HG03354 (cell line): ENCODE data around the gene MAP3K10.
"Not testable (repeated sequence)": the region's sequence is repeated elsewhere in the genome, so short reads cannot be mapped to it uniquely, and the experiment has no call there.

ENCODE experiments used
- ATAC-seq: cut with Tn5 transposase; IDR thresholded peaks from one replicate; pipeline ENCODE4 v1.9.1; 2021; ENCODE audit warnings: mild to moderate bottlenecking; ENCODE audit not compliant: unreplicated experiment, poor library complexity, severe bottlenecking

MAP3K10 gene

DNA sequence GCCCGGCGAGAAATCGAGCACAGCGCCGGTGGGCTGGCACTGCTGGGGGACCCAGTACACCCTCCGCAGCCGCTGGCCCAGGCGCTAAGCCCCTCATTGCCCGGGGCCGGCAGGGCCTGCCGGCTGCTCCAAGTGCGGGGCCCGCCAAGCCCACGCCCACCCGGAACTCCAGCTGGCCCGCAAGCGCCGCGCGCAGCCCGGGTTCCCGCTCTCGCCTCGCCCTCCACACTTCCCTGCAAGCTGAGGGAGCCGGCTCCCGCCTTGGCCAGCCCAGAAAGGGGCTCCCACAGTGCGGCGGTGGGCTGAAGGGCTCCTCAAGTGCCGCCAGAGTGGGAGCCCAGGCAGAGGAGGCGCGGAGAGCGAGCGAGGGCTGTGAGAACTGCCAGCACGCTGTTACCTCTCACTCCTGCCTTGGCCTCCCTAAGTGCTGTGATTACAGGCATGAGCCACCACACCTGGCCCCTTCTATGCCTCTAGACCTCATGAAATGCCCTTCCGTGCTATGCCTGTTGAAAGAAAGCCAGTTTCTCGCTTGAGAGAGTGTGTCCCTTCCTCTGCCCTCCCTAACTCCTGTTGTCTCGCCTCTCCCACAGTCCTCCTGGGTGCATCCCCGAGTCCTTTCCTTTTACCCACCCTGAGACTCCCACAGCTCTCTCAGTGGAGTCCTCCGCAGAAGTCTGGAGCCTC lies 20.8 kb upstream of the MAP3K10 start:
- not testable (repeated sequence) for ATAC-seq

DNA sequence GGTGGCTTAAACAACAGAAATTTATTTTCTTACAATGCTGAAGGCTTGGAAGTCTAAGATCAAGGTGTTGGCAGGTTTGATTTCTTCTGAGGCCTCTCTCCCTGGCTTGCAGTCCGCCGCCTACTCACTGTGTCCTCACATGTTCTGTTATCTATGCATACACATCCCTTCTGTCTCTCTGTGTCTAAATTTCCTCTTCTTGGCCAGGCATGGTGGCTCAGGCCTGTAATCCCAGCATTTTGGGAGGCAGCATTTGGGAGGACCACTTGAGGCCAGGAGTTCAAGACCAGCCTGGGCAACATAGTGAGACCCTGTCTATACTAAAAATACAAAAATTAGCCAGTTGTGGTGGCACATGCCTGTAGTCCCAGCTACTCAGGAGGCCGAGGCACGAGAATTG lies 19.9 kb upstream of the MAP3K10 start:
- ATAC-seq = not testable (repeated sequence)

DNA sequence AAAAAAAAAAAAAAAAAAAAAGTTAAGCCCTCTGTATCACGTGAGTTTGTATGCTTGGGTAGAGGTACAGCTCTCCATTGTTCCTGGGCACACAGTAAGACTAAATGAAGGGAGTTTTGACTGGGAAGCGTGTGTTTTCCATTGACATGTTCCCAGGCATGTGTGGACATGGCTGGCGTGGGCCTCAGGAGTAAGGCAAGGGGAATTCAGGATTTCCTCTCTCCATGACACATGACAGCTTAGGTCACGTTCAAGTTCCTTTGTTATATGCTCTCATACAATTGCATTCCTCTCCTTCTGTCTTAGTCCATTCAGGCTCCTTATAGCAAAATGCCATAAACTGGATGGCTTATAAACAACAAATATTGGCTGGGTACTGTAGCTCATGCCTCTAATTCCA lies 17.1 kb upstream of the MAP3K10 start:
- no peak for ATAC-seq

DNA sequence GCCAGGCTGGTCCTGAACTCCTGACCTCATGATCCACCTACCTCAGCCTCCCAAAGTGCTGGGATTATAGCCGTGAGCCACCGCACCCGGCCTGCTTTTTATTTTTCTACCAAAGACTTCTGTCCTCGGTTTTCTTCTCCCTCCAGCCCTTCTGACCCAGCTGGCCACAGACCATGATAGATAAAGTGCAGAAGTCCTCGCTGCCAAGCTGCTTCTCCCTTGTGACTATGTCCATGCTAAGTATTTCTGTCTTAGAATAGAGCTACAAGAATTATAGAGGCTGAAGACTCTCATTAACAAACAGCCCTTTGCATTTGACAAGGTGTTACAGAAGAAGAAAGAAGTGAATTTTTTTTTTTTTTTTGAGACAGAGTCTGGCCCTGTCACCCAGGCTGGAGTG lies 15.4 kb upstream of the MAP3K10 start:
- ATAC-seq = no peak

DNA sequence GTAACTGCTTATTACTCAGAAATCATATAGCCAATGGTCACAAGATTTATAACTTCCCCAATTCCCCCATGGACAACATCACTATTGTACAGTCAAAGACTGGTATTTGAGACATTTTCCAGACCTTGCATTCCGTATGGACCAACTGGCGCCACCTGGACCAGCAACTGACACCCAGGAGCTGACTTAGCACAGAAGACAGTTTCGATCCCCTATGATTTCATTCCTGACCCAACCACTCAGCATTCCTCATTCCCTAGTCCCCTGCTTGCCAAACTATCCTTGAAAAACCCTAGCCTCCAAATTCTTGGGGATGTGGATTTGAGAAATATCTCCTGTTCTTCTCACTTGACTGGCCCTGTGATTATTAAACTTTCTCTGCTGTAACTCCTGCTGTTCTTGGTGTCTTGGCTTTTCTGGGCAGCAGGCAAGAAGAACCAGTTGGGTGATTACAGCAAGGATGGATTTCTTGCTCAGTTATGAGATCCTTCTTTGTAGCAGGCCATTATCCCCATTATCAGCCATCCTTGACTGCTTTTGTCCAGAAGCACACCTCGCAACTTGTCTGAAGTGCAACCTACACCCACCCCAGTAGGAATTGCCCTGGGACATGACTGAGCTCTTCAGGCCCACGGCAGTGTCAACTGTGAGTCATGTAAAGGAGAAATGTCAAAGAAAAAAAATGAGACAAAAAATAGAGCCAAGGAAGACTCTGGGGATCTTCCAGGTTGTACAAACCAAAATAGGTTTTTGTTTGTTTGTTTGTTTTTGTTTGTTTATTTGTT lies 13.7 kb upstream of the MAP3K10 start:
- ATAC-seq = no peak

DNA sequence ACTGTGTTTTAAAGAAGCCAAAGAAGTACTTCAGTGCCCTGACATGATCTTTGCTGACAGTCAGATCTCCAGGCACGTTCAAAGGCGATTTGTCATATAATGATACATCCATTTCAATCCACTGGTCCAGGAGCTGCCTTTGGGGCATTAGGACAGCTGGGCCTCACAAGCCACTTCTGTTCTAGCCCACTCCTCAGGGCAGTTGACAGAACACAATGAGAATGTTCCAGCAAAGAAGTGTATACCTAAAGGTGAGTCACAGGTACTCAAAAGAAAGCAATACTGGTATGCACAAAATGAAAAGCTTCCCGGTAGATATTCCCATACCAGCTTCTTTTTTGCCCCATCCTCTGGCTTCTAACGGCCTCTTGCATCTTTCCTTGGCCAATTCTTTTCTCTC lies 12.5 kb upstream of the MAP3K10 start:
- no peak for ATAC-seq

DNA sequence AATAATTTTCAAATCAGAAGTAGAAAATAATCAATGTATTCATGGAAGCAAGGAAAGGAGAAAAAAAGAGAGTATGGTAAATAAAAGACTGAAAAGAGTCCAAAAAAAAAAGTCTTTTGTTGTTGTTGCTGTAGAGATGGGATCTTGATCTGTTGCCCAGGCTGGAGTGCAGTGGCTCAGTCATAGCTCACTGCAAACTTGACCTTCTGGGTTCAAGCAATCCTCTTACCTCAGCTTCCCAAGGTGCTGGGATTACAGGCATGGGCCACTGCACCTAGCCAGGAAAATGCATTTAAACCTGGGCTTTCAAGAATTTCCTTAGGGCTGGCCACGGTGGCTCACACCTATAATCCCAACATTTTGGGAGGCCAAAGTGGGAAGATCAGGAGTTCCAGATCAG lies 7.0 kb upstream of the MAP3K10 start:
- no peak for ATAC-seq

DNA sequence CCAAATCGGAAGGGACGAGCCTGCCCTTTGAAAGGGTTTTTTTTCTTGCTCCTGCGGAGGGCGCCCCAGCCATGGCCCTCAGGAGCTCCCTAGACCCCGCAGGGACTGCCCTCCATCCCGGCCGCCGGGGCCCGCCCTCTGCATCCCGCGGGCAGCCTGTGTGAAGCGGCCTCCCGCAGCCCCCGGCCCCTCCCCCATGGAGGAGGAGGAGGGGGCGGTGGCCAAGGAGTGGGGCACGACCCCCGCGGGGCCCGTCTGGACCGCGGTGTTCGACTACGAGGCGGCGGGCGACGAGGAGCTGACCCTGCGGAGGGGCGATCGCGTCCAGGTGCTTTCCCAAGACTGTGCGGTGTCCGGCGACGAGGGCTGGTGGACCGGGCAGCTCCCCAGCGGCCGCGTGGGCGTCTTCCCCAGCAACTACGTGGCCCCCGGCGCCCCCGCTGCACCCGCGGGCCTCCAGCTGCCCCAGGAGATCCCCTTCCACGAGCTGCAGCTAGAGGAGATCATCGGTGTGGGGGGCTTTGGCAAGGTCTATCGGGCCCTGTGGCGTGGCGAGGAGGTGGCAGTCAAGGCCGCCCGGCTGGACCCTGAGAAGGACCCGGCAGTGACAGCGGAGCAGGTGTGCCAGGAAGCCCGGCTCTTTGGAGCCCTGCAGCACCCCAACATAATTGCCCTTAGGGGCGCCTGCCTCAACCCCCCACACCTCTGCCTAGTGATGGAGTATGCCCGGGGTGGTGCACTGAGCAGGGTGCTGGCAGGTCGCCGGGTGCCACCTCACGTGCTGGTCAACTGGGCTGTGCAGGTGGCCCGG lies 815 bp downstream of the MAP3K10 start:
- ATAC-seq = peak; percentile 29

DNA sequence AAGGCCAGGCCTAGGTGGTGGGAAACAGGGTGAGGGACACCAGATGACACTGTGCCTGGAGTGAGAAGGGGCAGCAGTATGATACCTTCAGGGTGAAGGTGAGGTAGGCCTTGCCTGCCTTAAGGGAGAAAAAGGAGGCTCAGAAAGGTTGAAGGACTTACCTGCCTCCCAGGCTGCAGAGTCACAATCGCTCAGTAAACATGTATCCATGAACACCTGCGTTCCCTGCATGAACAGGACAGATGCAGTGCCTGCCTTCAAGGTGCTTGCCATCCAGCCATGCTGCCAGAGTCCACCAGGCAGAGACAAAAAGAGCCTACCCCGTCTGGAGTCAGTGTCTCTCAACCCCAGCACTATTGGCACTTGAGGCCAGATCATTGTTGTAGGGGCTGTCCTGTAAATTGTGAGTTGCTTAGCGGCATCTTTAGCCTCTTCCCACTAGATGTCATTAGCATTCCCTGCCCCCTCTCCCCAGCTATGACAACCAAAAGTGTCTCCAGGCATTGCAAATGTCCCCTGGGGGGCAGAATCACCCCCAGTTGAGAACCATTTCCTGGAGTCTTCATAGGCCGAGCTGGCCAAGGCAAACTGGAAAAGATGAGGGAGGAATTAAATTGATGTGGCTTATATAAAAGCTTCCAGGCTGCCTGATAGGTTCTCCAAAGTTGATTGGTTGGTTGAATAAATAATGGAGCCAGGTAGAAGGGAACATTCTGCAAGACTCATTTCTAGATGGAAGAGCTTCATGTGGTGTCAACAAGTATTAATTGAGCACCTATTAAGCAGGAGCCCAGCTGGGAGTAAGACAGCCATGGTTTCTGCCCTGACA lies 1.7 kb downstream of the MAP3K10 start:
- ATAC-seq = no peak

DNA sequence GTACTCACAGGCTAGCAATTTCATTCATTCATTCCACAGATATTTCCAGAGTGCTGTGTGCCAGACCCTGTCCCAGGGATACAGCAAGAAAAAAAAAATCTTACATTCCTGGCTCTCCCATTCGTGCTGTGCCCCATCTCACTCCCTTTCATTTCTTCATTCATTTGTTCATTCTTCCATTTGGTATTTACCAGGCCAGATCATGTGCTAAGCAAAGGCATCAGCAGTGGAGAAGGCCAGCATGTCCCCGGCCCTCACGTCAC lies 2.3 kb downstream of the MAP3K10 start:
- ATAC-seq = no peak

DNA sequence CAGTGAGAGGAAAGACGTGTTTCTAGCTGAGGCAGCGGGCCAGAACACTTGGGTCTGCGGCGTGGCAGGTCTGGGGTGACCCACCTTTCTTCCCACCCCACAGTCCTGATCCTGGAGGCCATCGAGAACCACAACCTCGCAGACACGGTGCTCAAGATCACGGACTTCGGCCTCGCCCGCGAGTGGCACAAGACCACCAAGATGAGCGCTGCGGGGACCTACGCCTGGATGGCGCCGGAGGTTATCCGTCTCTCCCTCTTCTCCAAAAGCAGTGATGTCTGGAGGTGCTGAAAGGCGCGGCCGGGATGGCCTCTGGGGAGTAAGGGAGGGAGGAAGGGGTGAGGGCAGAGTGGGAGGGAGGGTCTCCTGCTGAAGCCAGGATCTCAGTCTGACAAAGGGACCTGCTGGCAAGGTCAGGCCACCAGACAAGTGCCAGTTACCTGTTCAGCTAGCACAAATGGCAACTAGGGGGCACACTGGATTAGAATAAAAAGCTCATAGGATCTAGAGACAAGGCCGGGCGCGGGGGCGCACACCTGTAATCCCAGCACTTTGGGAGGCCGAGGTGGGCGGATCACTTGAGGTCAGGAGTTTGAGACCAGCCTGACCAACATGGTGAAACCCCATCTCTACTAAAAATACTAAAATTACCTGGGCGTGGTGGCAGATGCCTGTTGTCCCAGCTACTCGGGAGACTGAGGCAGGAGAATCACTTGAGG lies 7.2 kb downstream of the MAP3K10 start:
- ATAC-seq = no peak

DNA sequence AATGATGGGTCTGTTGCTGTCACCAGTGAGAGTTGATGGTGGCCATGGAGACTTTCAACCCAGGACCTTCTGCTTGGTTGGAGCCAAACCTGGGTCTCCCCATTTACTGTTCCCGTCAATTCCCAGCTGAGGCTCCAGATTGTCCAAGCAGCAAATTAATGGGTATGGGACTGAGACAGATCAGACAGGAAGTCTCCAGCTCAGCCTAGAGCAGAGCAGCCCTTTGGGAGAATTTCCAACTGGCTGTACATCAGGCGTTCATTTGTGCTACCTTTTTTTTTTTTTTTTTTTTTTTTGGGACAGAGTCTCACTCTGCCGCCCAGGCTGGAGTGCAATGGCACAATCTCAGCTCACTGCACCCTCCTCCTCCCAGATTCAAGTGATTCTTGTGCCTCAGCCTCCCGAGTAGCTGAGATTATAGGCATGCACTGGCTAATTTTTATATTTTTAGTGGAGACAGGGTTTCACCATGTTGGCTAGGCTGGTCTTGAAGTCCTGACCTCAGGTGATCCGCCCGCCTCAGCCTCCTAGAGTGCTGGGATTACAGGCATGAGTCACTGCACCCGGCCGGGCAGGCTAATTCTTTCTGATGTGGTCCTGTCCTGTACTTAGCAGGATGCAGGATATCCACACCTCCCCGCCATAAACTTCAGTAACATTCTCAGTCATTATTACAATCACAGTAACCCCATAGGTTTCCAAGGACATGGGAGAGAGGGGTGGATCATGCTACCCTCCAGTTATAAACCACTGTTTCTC lies 9.3 kb downstream of the MAP3K10 start:
- ATAC-seq = no peak

DNA sequence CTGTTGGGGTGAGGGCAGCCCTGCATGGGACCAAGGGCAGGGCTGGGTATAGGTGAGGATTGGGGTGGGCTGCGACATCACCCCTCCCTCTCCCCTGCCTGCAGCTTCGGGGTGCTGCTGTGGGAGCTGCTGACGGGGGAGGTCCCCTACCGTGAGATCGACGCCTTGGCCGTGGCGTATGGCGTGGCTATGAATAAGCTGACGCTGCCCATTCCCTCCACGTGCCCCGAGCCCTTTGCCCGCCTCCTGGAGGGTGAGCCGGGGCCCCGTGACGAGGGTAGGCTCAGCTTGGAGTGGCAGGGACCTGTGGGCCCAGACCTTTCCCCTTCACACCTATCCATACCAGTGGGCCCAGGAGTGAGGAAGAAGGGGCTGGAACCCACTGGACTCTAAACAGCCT lies 13.2 kb downstream of the MAP3K10 start:
- no peak for ATAC-seq

DNA sequence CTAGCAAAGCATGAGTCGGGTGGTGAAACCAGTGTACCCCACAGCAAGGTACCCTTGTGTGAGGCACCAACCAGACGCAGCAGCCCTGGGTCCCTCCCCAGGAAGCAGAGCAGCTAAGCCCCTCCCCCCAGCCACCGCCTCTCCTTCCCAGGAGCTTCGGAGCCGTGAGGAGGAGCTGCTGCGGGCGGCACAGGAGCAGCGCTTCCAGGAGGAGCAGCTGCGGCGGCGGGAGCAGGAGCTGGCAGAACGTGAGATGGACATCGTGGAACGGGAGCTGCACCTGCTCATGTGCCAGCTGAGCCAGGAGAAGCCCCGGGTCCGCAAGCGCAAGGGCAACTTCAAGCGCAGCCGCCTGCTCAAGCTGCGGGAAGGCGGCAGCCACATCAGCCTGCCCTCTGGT lies 14.5 kb downstream of the MAP3K10 start:
- ATAC-seq = no peak

DNA sequence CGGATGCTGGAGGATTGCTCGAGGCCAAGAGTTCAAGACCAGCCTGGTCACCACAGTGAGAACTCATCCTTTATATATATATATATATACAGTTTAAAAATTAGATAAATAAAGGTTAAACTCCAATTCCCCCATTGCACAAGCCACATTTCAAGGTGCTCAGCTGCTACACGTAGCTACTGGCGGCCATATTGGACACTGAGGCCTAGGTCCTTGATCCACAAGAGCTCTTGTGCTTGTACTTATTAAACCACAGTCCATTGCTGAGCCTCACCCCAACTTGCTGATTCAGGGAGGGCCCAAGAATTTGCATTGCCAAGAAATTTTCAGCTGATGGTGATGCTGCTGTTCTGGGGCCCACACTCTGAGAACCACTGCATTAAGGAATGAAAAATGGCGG lies 17.4 kb downstream of the MAP3K10 start:
- ATAC-seq = no peak

DNA sequence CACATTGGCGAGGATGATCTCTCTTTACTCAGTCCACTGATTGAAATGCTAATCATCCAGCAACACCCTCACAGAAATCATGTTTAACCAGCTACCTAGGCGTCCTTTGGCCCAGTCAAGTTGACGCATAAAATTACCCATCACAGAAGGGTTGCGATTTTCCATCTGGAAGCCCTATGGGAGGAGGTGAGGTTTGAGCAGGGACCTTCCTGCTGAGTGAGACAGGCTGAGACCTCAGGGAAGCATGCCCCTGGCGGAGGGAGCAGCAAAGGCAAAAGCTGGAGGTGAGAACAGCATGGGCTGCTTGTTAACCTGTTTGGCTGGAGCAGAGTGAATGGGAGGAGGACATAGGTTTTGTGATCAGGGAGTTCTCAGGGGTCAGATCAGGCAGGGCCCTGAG lies 19.7 kb downstream of the MAP3K10 start:
- no peak for ATAC-seq

DNA sequence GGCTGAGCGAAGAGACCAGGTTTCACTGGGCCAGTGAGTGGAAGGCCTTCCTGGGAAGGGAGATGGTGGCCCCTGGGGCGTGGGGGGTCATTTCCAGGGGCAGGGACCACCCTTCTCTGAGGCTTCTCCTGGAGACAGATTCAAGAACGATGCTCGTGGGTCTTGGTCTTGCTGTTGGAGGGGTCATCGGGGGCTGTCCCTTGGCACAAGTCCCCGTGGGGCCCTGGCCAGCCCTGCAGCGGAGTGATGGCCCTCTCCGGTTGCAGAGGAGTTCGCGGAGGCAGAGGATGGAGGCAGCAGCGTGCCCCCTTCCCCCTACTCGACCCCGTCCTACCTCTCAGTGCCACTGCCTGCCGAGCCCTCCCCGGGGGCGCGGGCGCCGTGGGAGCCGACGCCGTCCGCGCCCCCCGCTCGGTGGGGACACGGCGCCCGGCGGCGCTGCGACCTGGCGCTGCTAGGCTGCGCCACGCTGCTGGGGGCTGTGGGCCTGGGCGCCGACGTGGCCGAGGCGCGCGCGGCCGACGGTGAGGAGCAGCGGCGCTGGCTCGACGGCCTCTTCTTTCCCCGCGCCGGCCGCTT lies 22.1 kb downstream of the MAP3K10 start:
- ATAC-seq = no peak

DNA sequence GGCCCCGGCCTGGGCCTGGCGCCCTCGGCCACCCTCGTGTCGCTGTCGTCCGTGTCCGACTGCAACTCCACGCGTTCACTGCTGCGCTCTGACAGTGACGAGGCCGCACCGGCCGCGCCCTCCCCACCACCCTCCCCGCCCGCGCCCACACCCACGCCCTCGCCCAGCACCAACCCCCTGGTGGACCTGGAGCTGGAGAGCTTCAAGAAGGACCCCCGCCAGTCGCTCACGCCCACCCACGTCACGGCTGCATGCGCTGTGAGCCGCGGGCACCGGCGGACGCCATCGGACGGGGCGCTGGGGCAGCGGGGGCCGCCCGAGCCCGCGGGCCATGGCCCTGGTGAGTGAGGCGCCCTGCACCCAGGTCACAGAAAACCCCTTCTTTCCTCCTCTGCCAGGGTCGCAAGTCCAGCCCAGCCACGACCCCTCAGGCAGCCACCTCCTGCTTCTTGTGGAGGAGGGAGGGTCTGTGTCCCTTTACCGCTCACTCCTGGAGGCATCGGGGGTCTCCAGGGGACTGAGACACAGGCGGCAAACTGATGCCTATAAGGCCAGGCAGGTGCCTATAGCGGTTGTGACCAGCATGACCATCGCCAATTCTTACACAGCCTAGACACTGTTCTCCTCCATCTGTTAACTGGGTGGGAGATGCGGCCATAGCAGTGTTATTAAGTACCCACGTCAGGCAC lies 22.8 kb downstream of the MAP3K10 start:
- no peak for ATAC-seq
